H1 (cell line): ENCODE results near the gene TET2.

Source experiments
- BCL11A ChIP-seq, 2 experiments: IDR thresholded peaks; one replicate each; pipeline ENCODE4 v1.6.1; 2011; ENCODE audit warnings: low read depth in 2 of 2, low read length in 2 of 2, mild to moderate bottlenecking in 2 of 2
- CREB1 ChIP-seq: IDR thresholded peaks from 2 replicates; pipeline ENCODE4 v1.6.1; 2012; ENCODE audit warnings: inconsistent platforms
- EZH2 ChIP-seq: fragments of 200-600 bp; sonication (generic); IDR thresholded peaks from 2 replicates; pipeline ENCODE4 v1.7.1; 2012; ENCODE audit warnings: low read depth, mild to moderate bottlenecking, moderate library complexity, low read length, inconsistent platforms; ENCODE audit not compliant: severe bottlenecking
- GABPA ChIP-seq: IDR thresholded peaks from 2 replicates; pipeline ENCODE4 v1.6.1; 2011; ENCODE audit warnings: mild to moderate bottlenecking, low read length, moderate library complexity, borderline replicate concordance; ENCODE audit not compliant: insufficient read depth
- HDAC2 ChIP-seq, 2 experiments: fragments of 300-600 bp in 1 of 2; sonication (generic) in 1 of 2; IDR thresholded peaks; 2 replicates each; pipeline ENCODE4 v1.6.1; 2011 to 2012; ENCODE audit warnings: low read depth in 2 of 2, low read length in 2 of 2, mild to moderate bottlenecking in 2 of 2, moderate library complexity in 2 of 2, borderline replicate concordance in 1 of 2, inconsistent platforms in 1 of 2
- POLR2A ChIP-seq, 2 experiments: IDR thresholded peaks; 1 replicate in 1 of 2; 2 replicates in 1 of 2; pipeline ENCODE4 v1.6.1; 2011; ENCODE audit warnings: low read depth in 2 of 2, low read length in 2 of 2, mild to moderate bottlenecking in 2 of 2; ENCODE audit errors: control extremely low read depth in 1 of 2
- RNF2 ChIP-seq: fragments of 200-900, 300-1000 bp; sonication (generic); IDR thresholded peaks from 2 replicates; pipeline ENCODE4 v1.7.1; 2016; ENCODE audit warnings: borderline replicate concordance, low read depth, mild to moderate bottlenecking, antibody characterized with exemption, low read length; ENCODE audit not compliant: poor library complexity, severe bottlenecking; ENCODE audit errors: missing control alignments
- TEAD4 ChIP-seq: IDR thresholded peaks from 2 replicates; pipeline ENCODE4 v1.6.1; 2012; ENCODE audit warnings: low read depth, low read length, inconsistent platforms, mixed read lengths
- ZNF274 ChIP-seq: IDR thresholded peaks from 2 replicates; pipeline ENCODE4 v1.7.0; 2012; ENCODE audit warnings: low read length, borderline replicate concordance; ENCODE audit errors: extremely low read depth
- TF ChIP-seq, protein P1 (sequence below), 3 experiments: IDR thresholded peaks; 1 replicate in 2 of 3; 2 replicates in 1 of 3; pipeline versions ENCODE4 v1.5.1 to v1.6.1; 2011; ENCODE audit warnings: low read length in 3 of 3, mild to moderate bottlenecking in 3 of 3, inconsistent platforms in 2 of 3, low read depth in 1 of 3, moderate library complexity in 1 of 3; ENCODE audit not compliant: insufficient read depth in 1 of 3; ENCODE audit errors: control extremely low read depth in 1 of 3
- TF ChIP-seq, protein P2 (sequence below): IDR thresholded peaks from 2 replicates; pipeline ENCODE4 v1.6.1; 2012; ENCODE audit warnings: inconsistent platforms
- TF ChIP-seq, protein P3 (sequence below): IDR thresholded peaks from 2 replicates; pipeline ENCODE4 v1.6.1; 2011; ENCODE audit warnings: low read length, improper control_type of control experiment

DNA sequence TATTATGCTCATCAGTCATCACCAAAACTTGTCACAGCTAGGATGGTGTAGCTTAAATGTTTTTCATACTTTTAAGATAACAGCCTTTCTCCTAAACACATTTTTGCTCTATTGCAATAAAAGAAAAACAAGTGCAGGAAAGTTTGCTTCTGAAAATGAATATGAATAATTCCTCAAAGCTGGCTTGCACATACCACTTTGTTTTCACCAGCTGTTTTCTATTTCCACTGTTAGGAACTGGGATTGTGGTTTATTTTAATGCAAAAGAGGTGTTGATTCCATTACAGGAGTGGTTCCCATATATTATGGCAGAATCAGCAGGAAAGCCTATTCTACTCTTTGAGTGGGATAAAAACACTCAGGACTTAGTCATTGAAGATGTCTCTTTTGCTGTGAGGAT lies 181.3 kb downstream of the TET2 start:
- TF ChIP-seq, protein P1, sequence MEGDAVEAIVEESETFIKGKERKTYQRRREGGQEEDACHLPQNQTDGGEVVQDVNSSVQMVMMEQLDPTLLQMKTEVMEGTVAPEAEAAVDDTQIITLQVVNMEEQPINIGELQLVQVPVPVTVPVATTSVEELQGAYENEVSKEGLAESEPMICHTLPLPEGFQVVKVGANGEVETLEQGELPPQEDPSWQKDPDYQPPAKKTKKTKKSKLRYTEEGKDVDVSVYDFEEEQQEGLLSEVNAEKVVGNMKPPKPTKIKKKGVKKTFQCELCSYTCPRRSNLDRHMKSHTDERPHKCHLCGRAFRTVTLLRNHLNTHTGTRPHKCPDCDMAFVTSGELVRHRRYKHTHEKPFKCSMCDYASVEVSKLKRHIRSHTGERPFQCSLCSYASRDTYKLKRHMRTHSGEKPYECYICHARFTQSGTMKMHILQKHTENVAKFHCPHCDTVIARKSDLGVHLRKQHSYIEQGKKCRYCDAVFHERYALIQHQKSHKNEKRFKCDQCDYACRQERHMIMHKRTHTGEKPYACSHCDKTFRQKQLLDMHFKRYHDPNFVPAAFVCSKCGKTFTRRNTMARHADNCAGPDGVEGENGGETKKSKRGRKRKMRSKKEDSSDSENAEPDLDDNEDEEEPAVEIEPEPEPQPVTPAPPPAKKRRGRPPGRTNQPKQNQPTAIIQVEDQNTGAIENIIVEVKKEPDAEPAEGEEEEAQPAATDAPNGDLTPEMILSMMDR (IDR thresholded peaks at IDR 0.05; ENCODE audit: control extremely low read depth in 1 of 3, insufficient read depth in 1 of 3, low read depth in 1 of 3, low read length in 3 of 3) = no peak
- TF ChIP-seq CREB1 = no peak
- TF ChIP-seq RNF2 = no peak
- no peak for TF ChIP-seq ZNF274
- TF ChIP-seq EZH2 = no peak
- TF ChIP-seq, protein P2, sequence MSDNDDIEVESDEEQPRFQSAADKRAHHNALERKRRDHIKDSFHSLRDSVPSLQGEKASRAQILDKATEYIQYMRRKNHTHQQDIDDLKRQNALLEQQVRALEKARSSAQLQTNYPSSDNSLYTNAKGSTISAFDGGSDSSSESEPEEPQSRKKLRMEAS = no peak
- no peak for TF ChIP-seq TEAD4
- TF ChIP-seq POLR2A (IDR thresholded peaks at IDR 0.05; ENCODE audit: control extremely low read depth in 1 of 2, low read depth in 2 of 2, low read length in 2 of 2) = no peak
- no peak for TF ChIP-seq GABPA
- TF ChIP-seq, protein P3, sequence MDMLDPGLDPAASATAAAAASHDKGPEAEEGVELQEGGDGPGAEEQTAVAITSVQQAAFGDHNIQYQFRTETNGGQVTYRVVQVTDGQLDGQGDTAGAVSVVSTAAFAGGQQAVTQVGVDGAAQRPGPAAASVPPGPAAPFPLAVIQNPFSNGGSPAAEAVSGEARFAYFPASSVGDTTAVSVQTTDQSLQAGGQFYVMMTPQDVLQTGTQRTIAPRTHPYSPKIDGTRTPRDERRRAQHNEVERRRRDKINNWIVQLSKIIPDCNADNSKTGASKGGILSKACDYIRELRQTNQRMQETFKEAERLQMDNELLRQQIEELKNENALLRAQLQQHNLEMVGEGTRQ = no peak
- no peak for TF ChIP-seq HDAC2 (IDR thresholded peaks at IDR 0.05; ENCODE audit: borderline replicate concordance in 1 of 2, low read depth in 2 of 2, low read length in 2 of 2)
- TF ChIP-seq BCL11A (IDR thresholded peaks at IDR 0.05; ENCODE audit: low read depth in 2 of 2, low read length in 2 of 2) = no peak
